ENCODE results near the gene SPOP. TPM values are rescaled to one million over a fixed set of nuclear protein-coding genes. Genes with fewer than 3 reads are reported as not detected.

SPOP gene
- total RNA-seq, 2 donors from 2014 or later: 77.8 to 82.2 TPM

- Mint-ChIP-seq H3K4me3 (no peak overlapping the region), H3K4me1 (ENCODE audit: low read depth) (peaks cover 5% of the 10 kb centered on the region), H3K36me3 (ENCODE audit: insufficient read depth in 2 of 2) (no peaks in the 10 kb centered on the region), H3K27me3 (ENCODE audit: low read depth) (peaks cover 15% of the 10 kb centered on the region), H3K9me3 (no peaks in the 10 kb centered on the region), H3K27ac (no peak overlapping the region)
- no peak for DNase-seq
- no peak for ATAC-seq (replicated peaks in 1 of 2)
Measured at GRCh38 chr17:49580981-49581647, 96.8 kb downstream of the SPOP start.

- H3K9me3 Mint-ChIP-seq: no peaks in the 10 kb centered on the region
- no peaks in the 10 kb centered on the region for H3K36me3 Mint-ChIP-seq (ENCODE audit: insufficient read depth in 2 of 2)
- H3K27me3 Mint-ChIP-seq (ENCODE audit: low read depth): peaks cover 17% of the 10 kb centered on the region
- no peak overlapping the region for H3K27ac Mint-ChIP-seq
- no peak for DNase-seq
- H3K4me3 Mint-ChIP-seq: no peak overlapping the region
- ATAC-seq (replicated peaks in 1 of 2): no peak
- peaks cover 5% of the 10 kb centered on the region for H3K4me1 Mint-ChIP-seq (ENCODE audit: low read depth)
Measured at GRCh38 chr17:49580055-49580721, 97.7 kb downstream of the SPOP start.

GRCh38 chr17:49579522-49579921, 98.4 kb downstream of the SPOP start:
- Mint-ChIP-seq H3K36me3 (ENCODE audit: insufficient read depth in 2 of 2) (no peaks in the 10 kb centered on the region), H3K27me3 (ENCODE audit: low read depth) (peaks cover 24% of the 10 kb centered on the region), H3K9me3 (no peaks in the 10 kb centered on the region), H3K4me3 (no peak overlapping the region), H3K4me1 (ENCODE audit: low read depth) (peaks cover 5% of the 10 kb centered on the region), H3K27ac (no peak overlapping the region)
- ATAC-seq (replicated peaks in 1 of 2) (no peak), DNase-seq (no peak)

- no peaks in the 10 kb centered on the region for H3K9me3 Mint-ChIP-seq
- DNase-seq: no peak
Measured at GRCh38 chr17:49578952-49579500, 98.9 kb downstream of the SPOP start.

GRCh38 chr17:49578414-49578813, 99.5 kb downstream of the SPOP start:
- Mint-ChIP-seq H3K4me1 (ENCODE audit: low read depth) (peaks cover 5% of the 10 kb centered on the region), H3K9me3 (no peaks in the 10 kb centered on the region), H3K4me3 (peak overlapping the region in 1 of 2 donors; percentile 10), H3K27me3 (ENCODE audit: low read depth) (peaks cover 35% of the 10 kb centered on the region), H3K27ac (no peak overlapping the region), H3K36me3 (ENCODE audit: insufficient read depth in 2 of 2) (no peaks in the 10 kb centered on the region)
- ATAC-seq (replicated peaks in 1 of 2) (no peak), DNase-seq (no peak)

More at GRCh38 chr17:49578952-49579500, 98.9 kb downstream of the SPOP start:
- Mint-ChIP-seq H3K27ac (no peak overlapping the region), H3K36me3 (ENCODE audit: insufficient read depth in 2 of 2) (no peaks in the 10 kb centered on the region), H3K4me3 (peak overlapping the region in 1 of 2 donors; percentile 10), H3K27me3 (ENCODE audit: low read depth) (peaks cover 29% of the 10 kb centered on the region), H3K4me1 (ENCODE audit: low read depth) (peaks cover 5% of the 10 kb centered on the region)
- no peak for ATAC-seq (replicated peaks in 1 of 2)

- Mint-ChIP-seq H3K9me3 (no peaks in the 10 kb centered on the region), H3K27ac (no peak overlapping the region), H3K27me3 (ENCODE audit: low read depth) (peaks cover 39% of the 10 kb centered on the region), H3K4me3 (peak overlapping the region in 1 of 2 donors; percentile 6), H3K4me1 (ENCODE audit: low read depth) (peaks cover 5% of the 10 kb centered on the region), H3K36me3 (ENCODE audit: insufficient read depth in 2 of 2) (no peaks in the 10 kb centered on the region)
- no peak for ATAC-seq (replicated peaks in 1 of 2)
- no peak for DNase-seq
Measured at GRCh38 chr17:49577963-49578362, 99.9 kb downstream of the SPOP start.

GRCh38 chr17:49577650-49577934, 100.3 kb downstream of the SPOP start:
- Mint-ChIP-seq H3K27ac (no peak overlapping the region), H3K4me1 (ENCODE audit: low read depth) (peaks cover 5% of the 10 kb centered on the region), H3K27me3 (ENCODE audit: low read depth) (peaks cover 43% of the 10 kb centered on the region), H3K4me3 (peak overlapping the region; percentile 6 to 85), H3K9me3 (no peaks in the 10 kb centered on the region), H3K36me3 (ENCODE audit: insufficient read depth in 2 of 2) (no peaks in the 10 kb centered on the region)
- DNase-seq (no peak), ATAC-seq (replicated peaks in 1 of 2) (no peak)

GRCh38 chr17:49576917-49577649, 100.8 kb downstream of the SPOP start:
- Mint-ChIP-seq H3K27ac (no peak overlapping the region), H3K9me3 (no peaks in the 10 kb centered on the region)
- no peak for ATAC-seq (replicated peaks in 1 of 2)

GRCh38 chr17:49576088-49576916, 101.6 kb downstream of the SPOP start:
- ATAC-seq (replicated peaks in 1 of 2) (peak in 1 of 2 donors; percentile 8), DNase-seq (no peak)
- Mint-ChIP-seq H3K9me3 (no peaks in the 10 kb centered on the region), H3K36me3 (ENCODE audit: insufficient read depth in 2 of 2) (no peaks in the 10 kb centered on the region), H3K27ac (no peak overlapping the region), H3K4me1 (ENCODE audit: low read depth) (peaks cover 15% of the 10 kb centered on the region), H3K4me3 (peak overlapping the region; percentile 85 to 86), H3K27me3 (ENCODE audit: low read depth) (peaks cover 54% of the 10 kb centered on the region)

More at GRCh38 chr17:49576917-49577649, 100.8 kb downstream of the SPOP start:
- DNase-seq: no peak
- H3K36me3 Mint-ChIP-seq (ENCODE audit: insufficient read depth in 2 of 2): no peaks in the 10 kb centered on the region
- H3K27me3 Mint-ChIP-seq (ENCODE audit: low read depth): peaks cover 46% of the 10 kb centered on the region
- peaks cover 7% of the 10 kb centered on the region for H3K4me1 Mint-ChIP-seq (ENCODE audit: low read depth)
- H3K4me3 Mint-ChIP-seq: peak overlapping the region; percentile 60 to 85

- Mint-ChIP-seq H3K9me3 (no peaks in the 10 kb centered on the region), H3K27ac (no peak within 1 kb of the TSS), H3K4me3 (peak within 1 kb of the TSS; percentile 85 to 86), H3K36me3 (ENCODE audit: insufficient read depth in 2 of 2) (no peaks in the 10 kb centered on the region), H3K4me1 (ENCODE audit: low read depth) (peaks cover 21% of the 10 kb centered on the region), H3K27me3 (ENCODE audit: low read depth) (peaks cover 60% of the 10 kb centered on the region)
- ATAC-seq (replicated peaks in 1 of 2) (peak; percentile 87), DNase-seq (peak; percentile 81 to 88)
Measured at GRCh38 chr17:49575679-49576087, 102.2 kb downstream of the SPOP start, which contains the start of gene NXPH3. Gene NXPH3 (plus strand): TSS chr17:49575871. CDS start chr17:49576220, 349 bp downstream.

- no peak overlapping the region for H3K27ac Mint-ChIP-seq
- H3K27me3 Mint-ChIP-seq (ENCODE audit: low read depth): peaks cover 64% of the 10 kb centered on the region
- DNase-seq: no peak
- peaks cover 27% of the 10 kb centered on the region for H3K4me1 Mint-ChIP-seq (ENCODE audit: low read depth)
- no peaks in the 10 kb centered on the region for H3K36me3 Mint-ChIP-seq (ENCODE audit: insufficient read depth in 2 of 2)
- H3K4me3 Mint-ChIP-seq: peak overlapping the region; percentile 85 to 86
- no peaks in the 10 kb centered on the region for H3K9me3 Mint-ChIP-seq
- ATAC-seq (replicated peaks in 1 of 2): no peak
Measured at GRCh38 chr17:49574945-49575678, 102.8 kb downstream of the SPOP start.

- H3K27me3 Mint-ChIP-seq (ENCODE audit: low read depth): peaks cover 64% of the 10 kb centered on the region
- no peak overlapping the region for H3K4me3 Mint-ChIP-seq
- DNase-seq (no peak), ATAC-seq (replicated peaks in 1 of 2) (no peak)
- no peaks in the 10 kb centered on the region for H3K9me3 Mint-ChIP-seq
- no peak overlapping the region for H3K27ac Mint-ChIP-seq
- H3K4me1 Mint-ChIP-seq (ENCODE audit: low read depth): peaks cover 32% of the 10 kb centered on the region
- H3K36me3 Mint-ChIP-seq (ENCODE audit: insufficient read depth in 2 of 2): no peaks in the 10 kb centered on the region
Measured at GRCh38 chr17:49574323-49574781, 103.5 kb downstream of the SPOP start.
